ENCODE measurements around the gene OR4D2.
"Not testable (repeated sequence)": the region's sequence is repeated elsewhere in the genome, so short reads cannot be mapped to it uniquely, and the experiment has no call there.

OR4D2 gene

GRCh38 chr17:58136669-58137279, 30.0 kb upstream of the OR4D2 start:
- no peak overlapping the region for H3K27ac ChIP-seq
- TF ChIP-seq CTCF (IDR thresholded peaks at IDR 0.05): peak; percentile 83
- no peak for TF ChIP-seq ZFX (IDR thresholded peaks at IDR 0.05; ENCODE audit: borderline replicate concordance)

- H3K27ac ChIP-seq: no peak overlapping the region
- no peak for TF ChIP-seq CTCF (IDR thresholded peaks at IDR 0.05)
- TF ChIP-seq ZFX (IDR thresholded peaks at IDR 0.05; ENCODE audit: borderline replicate concordance): no peak
These were observed 25.3 kb upstream of the OR4D2 start for GRCh38 chr17:58141505-58141904.

GRCh38 chr17:58143335-58143734, 23.4 kb upstream of the OR4D2 start:
- not testable (repeated sequence) for H3K27ac ChIP-seq

GRCh38 chr17:58144801-58145200, 22.0 kb upstream of the OR4D2 start:
- TF ChIP-seq CTCF (IDR thresholded peaks at IDR 0.05) (no peak), ZFX (IDR thresholded peaks at IDR 0.05; ENCODE audit: borderline replicate concordance) (no peak)
- H3K27ac ChIP-seq: no peak overlapping the region

- no peak for TF ChIP-seq ZFX (IDR thresholded peaks at IDR 0.05; ENCODE audit: borderline replicate concordance)
- no peak for TF ChIP-seq CTCF (IDR thresholded peaks at IDR 0.05)
- H3K27ac ChIP-seq: no peak within 1 kb of the TSS
These were observed 18.8 kb upstream of the OR4D2 start, which contains the start of gene OR4D1 for GRCh38 chr17:58147930-58148434. Gene OR4D1, plus strand, starts transcription at chr17:58148384. Its CDS starts 6,770 bp downstream, at chr17:58155154.

GRCh38 chr17:58148609-58149008, 18.2 kb upstream of the OR4D2 start:
- TF ChIP-seq ZFX (IDR thresholded peaks at IDR 0.05; ENCODE audit: borderline replicate concordance) (no peak), CTCF (IDR thresholded peaks at IDR 0.05) (no peak)
- no peak overlapping the region for H3K27ac ChIP-seq

- H3K27ac ChIP-seq: no peak overlapping the region
- TF ChIP-seq ZFX (IDR thresholded peaks at IDR 0.05; ENCODE audit: borderline replicate concordance): no peak
- TF ChIP-seq CTCF (IDR thresholded peaks at IDR 0.05): no peak
These were observed 16.4 kb upstream of the OR4D2 start for GRCh38 chr17:58150394-58150793.

GRCh38 chr17:58153046-58153445, 13.7 kb upstream of the OR4D2 start:
- TF ChIP-seq CTCF (IDR thresholded peaks at IDR 0.05) (no peak), ZFX (IDR thresholded peaks at IDR 0.05; ENCODE audit: borderline replicate concordance) (no peak)

More at GRCh38 chr17:58153046-58153445, 13.7 kb upstream of the OR4D2 start:
- H3K27ac ChIP-seq: no peak overlapping the region

Data from 22Rv1 (cell line).